Measurements from ENCODE around the gene HADHA. TPM values are rescaled to one million over a fixed set of nuclear protein-coding genes. Genes with fewer than 3 reads are reported as not detected.

HADHA gene
- total RNA-seq, 1 experiment from 2014 or later: 112 TPM

GRCh38 chr2:26176279-26176615 is 68.2 kb downstream of the HADHA start:
- Histone ChIP-seq H2BK15ac (ENCODE audit: low read depth, low read length) (no peak overlapping the region), H2BK5ac (ENCODE audit: insufficient read length, low read length) (no peak overlapping the region), H2AFZ (ENCODE audit: low read length) (no peak overlapping the region), H2BK20ac (ENCODE audit: low read depth, low read length, poor library complexity, severe bottlenecking) (no peak overlapping the region), H2AK5ac (ENCODE audit: insufficient read length, low read length) (no peak overlapping the region), H3K4ac (ENCODE audit: low read depth, low read length) (no peak overlapping the region), H3K9me3 (ENCODE audit: control insufficient read depth, low read depth, low read length) (no peaks in the 10 kb centered on the region), H2BK12ac (ENCODE audit: insufficient read length, low read depth, low read length) (no peak overlapping the region), H3K56ac (ENCODE audit: insufficient read length, low read depth, low read length) (no peak overlapping the region), H3K9ac (ENCODE audit: extremely low read depth, insufficient read length, low read length) (no peak overlapping the region), H4K20me1 (ENCODE audit: control insufficient read depth, insufficient read depth, insufficient read length) (no peaks in the 10 kb centered on the region), H4K91ac (ENCODE audit: insufficient read length, low read depth, low read length) (no peak overlapping the region), H3K14ac (ENCODE audit: insufficient read depth, low read length) (no peak overlapping the region), H4K8ac (replicated peaks; ENCODE audit: insufficient read length, low read depth, low read length) (no peak overlapping the region), H3K27ac (ENCODE audit: insufficient read length, low read depth, low read length) (no peak overlapping the region), H3K18ac (ENCODE audit: insufficient read length, low read depth, low read length) (no peak overlapping the region), H3T11ph (ENCODE audit: low read length) (no peak overlapping the region), H3K27me3 (ENCODE audit: insufficient read depth, low read length) (no peaks in the 10 kb centered on the region), H4K5ac (ENCODE audit: insufficient read length, low read depth, low read length) (no peak overlapping the region), H3K23ac (ENCODE audit: insufficient read length, low read depth, low read length) (no peak overlapping the region), H2BK120ac (ENCODE audit: low read depth, low read length, poor library complexity, severe bottlenecking) (no peak overlapping the region), H3K4me2 (ENCODE audit: insufficient read depth, insufficient read length, low read length) (no peak overlapping the region), H3K79me1 (ENCODE audit: insufficient read depth, low read depth, low read length, poor library complexity, severe bottlenecking) (no peaks in the 10 kb centered on the region), H3K4me1 (ENCODE audit: insufficient read depth, low read length) (no peaks in the 10 kb centered on the region; the same call in 1 of the 2 replicates), H3K79me2 (ENCODE audit: insufficient read depth, low read length) (no peaks in the 10 kb centered on the region), H3K23me2 (ENCODE audit: insufficient read length, low read depth, low read length, poor library complexity, severe bottlenecking) (peaks cover 22% of the 10 kb centered on the region)
- no peak for TF ChIP-seq CTCF (conservative IDR thresholded peaks at IDR 0.05)
- H3K27ac Mint-ChIP-seq: no peak overlapping the region
- H3K36me3 Mint-ChIP-seq (ENCODE audit: insufficient read depth in 1 of 3, low read depth in 3 of 3): peaks cover 2 to 15% (median 9%) of the 10 kb centered on the region in 3 experiments
- H3K4me1 Mint-ChIP-seq: peaks cover 26 to 38% of the 10 kb centered on the region in 2 experiments
- peaks cover 0 to 5% of the 10 kb centered on the region in 2 experiments; a peak in 2 of 5 replicates for H3K9me3 Mint-ChIP-seq
- H3K27me3 Mint-ChIP-seq (ENCODE audit: low read depth): peaks cover 27% of the 10 kb centered on the region
- peak overlapping the region in 1 of 2 experiments; percentile 36; a peak in 1 of 5 replicates for H3K4me3 Mint-ChIP-seq
- no peak for DNase-seq
- no CpG with 5 or more reads among the region's 11 CpGs for WGBS (ENCODE audit: extremely low coverage, insufficient read length, low lambda C conversion rate)

Measured in H9 (cell line).